ENCODE measurements around the gene HUS1B. TPM values are rescaled to one million over a fixed set of nuclear protein-coding genes. Genes with fewer than 3 reads are reported as not detected.

Gene HUS1B
- total and polyA plus RNA-seq, 9 of the 15 experiments (the other 6 are each of a cell fraction or from before 2014, with no cell fraction given) = 0.16 to 1.4 (median 0.38) TPM; not detected in 1

DNA sequence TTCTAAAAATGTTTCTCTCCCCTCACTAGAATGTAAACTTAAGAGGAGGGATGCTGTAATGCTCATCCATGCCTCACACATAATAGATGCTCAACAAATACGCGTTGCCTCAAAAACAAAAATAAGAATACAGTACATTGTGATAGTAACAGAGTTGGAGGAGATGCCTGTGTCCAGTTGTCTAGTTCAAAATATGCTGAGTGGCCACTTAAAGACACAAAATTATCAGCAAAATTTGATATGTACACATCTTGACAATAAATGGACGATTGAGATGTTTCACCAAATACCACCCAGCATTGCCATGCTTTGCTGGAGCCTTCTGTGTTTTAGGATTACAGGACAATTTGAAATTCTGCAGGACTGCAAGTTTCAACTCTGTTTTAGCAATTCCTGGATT is 43.6 kb upstream of the HUS1B start (continued):
- no peak for TF ChIP-seq RERE (CRISPR knock-in tag; IDR thresholded peaks at IDR 0.05; ENCODE audit: borderline replicate concordance)
- TF ChIP-seq ZNF589 (CRISPR knock-in tag; IDR thresholded peaks at IDR 0.05; ENCODE audit: low read depth) = no peak
- TF ChIP-seq, protein P1, sequence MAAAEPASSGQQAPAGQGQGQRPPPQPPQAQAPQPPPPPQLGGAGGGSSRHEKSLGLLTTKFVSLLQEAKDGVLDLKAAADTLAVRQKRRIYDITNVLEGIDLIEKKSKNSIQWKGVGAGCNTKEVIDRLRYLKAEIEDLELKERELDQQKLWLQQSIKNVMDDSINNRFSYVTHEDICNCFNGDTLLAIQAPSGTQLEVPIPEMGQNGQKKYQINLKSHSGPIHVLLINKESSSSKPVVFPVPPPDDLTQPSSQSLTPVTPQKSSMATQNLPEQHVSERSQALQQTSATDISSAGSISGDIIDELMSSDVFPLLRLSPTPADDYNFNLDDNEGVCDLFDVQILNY (CRISPR knock-in tag; IDR thresholded peaks at IDR 0.05) = no peak
- no peak for TF ChIP-seq RBM17 (IDR thresholded peaks at IDR 0.05; ENCODE audit: borderline replicate concordance, low read depth, low read length)
